ENCODE results near the gene B3GALT6.
"Not testable (repeated sequence)": the region's sequence is repeated elsewhere in the genome, so short reads cannot be mapped to it uniquely, and the experiment has no call there.

Gene B3GALT6

DNA sequence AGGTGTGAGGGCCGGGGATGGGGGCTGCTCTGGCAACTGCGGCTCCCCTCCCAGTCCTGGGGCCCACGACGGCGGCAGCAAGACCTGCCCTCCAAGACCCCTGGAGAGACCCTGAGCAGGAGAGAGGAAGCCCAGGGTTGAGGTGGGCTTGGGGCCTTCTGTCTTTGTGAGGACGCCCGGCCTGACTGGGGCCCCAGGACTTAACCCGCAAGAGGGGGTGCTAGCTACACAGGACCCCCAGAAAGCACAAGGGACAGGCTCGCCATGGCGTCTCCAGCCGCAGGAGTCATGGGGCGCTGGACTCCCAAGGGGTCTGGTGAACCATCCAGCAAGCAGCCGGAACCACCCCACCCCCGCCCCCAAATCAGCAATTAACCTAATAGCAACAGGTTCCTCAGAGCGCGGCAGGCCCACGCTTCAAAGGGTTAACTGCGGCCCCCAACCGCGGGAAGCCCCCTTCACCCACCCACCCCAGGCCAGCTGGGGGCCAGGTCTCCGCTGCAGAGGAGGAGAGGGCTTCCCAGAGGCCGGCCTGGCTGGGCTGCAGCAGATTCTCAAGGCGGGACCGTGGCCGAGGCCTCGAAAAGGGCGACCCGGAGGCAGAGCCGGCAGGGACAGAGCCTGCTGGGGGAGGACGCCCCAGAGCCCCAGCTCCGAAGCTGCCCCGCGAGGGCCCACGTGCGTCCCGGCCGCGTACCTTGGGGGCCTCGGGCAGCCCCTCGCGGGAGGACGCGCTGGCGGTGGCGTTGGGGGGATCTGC lies 14.0 kb downstream of the B3GALT6 start:
- no peaks in the 10 kb centered on the region for H3K27me3 ChIP-seq (ENCODE audit: control insufficient read depth, insufficient read depth, low read length)
- H3K36me3 ChIP-seq (ENCODE audit: insufficient read depth, low read length) = peaks cover 1% of the 10 kb centered on the region
- H3K9me3 ChIP-seq (replicated peaks; ENCODE audit: low read length) = no peaks in the 10 kb centered on the region
- H3K9ac ChIP-seq (ENCODE audit: low read depth, low read length) = no peak overlapping the region
- no peak overlapping the region for H3K4me3 ChIP-seq (ENCODE audit: low read length)
- H3K4me2 ChIP-seq (ENCODE audit: low read length) = no peak overlapping the region
- H3K4me1 ChIP-seq (ENCODE audit: control insufficient read depth, insufficient read depth, low read length) = no peaks in the 10 kb centered on the region

DNA sequence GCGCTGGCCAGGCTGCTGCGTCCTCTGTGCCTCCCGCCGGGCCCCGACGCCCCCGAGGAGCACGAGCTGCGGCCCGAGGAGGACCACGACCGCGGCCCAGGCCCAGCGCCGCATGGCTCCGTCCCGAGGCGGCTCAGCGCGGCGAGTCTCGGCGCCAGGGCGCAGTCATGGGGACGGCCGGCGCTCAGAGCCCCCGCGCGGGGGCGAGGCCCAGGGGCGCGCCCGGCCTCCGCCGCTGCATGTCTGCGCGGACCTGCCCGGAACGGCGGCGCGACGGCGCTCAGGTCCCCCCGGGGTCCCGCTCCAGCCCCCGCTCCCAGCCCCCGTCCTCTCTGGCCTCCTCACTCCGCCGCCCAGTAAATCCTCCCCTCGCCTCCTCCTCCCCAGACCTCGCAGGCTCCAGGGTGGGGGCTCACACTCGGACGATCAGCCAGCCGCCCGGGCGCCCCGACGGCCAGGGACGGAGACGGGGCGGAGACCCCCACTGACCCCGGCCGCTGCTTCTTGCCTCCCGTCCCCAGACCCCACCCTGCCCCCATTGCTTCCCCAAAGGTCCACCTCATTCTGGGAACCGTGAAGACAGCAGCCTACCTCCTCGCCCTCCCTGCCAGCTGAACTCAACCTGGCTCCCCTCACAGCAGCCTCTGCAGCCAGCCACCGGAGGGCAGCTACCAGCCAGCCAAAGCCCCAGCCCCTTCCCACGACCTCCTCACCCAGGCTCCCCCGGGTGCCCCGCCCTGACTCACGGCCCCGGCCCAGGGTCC lies 14.7 kb downstream of the B3GALT6 start, which contains the start of gene C1QTNF12:
TSS of gene C1QTNF12 (minus strand) at position 146 of the 764 bp plus-strand sequence. CDS start at position 114, 32 bp downstream.
- Histone ChIP-seq H3K4me2 (ENCODE audit: low read length) (peak within 1 kb of the TSS; percentile 20), H3K4me3 (ENCODE audit: low read length) (no peak within 1 kb of the TSS), H3K27me3 (ENCODE audit: control insufficient read depth, insufficient read depth, low read length) (no peaks in the 10 kb centered on the region), H3K9me3 (replicated peaks; ENCODE audit: low read length) (no peaks in the 10 kb centered on the region), H3K9ac (ENCODE audit: low read depth, low read length) (no peak within 1 kb of the TSS), H3K4me1 (ENCODE audit: control insufficient read depth, insufficient read depth, low read length) (no peaks in the 10 kb centered on the region), H3K36me3 (ENCODE audit: insufficient read depth, low read length) (peaks cover 3% of the 10 kb centered on the region)

DNA sequence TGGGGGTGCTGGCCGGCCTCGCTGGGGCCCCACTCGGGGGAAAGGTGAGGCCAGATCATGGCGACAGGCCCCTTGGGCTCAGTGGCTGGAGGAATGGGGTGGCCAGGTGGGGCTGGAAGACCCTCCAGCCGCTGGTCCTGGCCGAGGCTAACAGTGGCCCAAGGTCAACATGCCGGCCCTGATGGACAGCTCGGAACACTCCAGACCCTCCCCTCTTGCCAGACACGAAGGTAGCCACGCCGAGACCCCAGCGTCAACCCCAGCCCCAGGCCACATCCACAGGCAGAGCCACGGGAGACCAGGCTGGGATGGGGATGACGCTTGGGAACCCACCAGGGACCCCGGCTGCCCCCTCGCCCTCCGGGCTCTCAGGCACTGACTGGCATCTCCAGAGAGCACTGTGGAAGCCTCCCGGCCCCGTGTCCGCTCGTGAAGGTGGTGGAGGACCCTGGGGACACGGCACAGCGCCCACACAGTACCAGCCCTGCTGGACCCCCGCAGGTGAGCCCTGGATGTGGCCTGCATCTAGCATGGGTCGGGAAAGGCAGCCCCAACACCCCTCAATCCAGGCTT lies 15.4 kb downstream of the B3GALT6 start:
- H3K27me3 ChIP-seq (ENCODE audit: control insufficient read depth, insufficient read depth, low read length) = no peaks in the 10 kb centered on the region
- H3K36me3 ChIP-seq (ENCODE audit: insufficient read depth, low read length) = peaks cover 4% of the 10 kb centered on the region
- no peak overlapping the region for H3K9ac ChIP-seq (ENCODE audit: low read depth, low read length)
- H3K4me2 ChIP-seq (ENCODE audit: low read length) = no peak overlapping the region
- H3K4me3 ChIP-seq (ENCODE audit: low read length) = no peak overlapping the region
- H3K4me1 ChIP-seq (ENCODE audit: control insufficient read depth, insufficient read depth, low read length) = no peaks in the 10 kb centered on the region
- no peaks in the 10 kb centered on the region for H3K9me3 ChIP-seq (replicated peaks; ENCODE audit: low read length)

DNA sequence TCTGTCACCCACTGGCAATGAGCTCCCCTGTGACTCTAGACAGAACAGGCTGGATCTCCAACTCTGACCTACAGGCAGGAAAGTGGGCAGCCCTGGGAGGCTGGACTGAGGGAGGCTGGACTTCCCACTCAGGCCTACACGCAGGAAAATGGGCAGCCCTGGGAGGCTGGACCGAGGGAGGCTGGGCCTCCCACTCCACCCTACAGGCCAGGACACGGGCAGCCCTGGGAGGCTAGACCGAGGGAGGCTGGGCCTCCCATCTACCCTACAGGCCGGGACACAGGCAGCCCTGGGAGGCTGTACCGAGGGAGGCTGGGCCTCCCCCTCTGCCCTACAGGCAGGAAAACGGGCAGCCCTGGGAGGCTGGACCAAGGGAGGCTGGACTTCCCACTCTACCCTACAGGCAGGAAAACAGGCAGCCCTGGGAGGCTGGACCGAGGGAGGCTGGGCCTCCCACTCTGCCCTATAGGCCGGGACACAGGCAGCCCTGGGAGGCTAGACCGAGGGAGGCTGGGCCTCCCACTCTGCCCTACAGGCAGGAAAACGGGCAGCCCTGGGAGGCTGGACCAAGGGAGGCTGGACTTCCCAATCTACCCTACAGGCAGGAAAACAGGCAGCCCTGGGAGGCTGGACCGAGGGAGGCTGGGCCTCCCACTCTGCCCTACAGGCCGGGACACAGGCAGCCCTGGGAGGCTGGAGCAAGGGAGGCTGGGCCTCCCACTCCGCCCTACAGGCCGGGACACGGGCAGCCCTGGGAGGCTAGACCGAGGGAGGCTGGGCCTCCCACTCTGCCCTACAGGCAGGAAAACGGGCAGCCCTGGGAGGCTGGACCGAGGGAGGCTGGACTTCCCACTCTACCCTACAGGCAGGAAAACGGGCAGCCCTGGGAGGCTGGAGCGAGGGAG lies 16.2 kb downstream of the B3GALT6 start:
- not testable (repeated sequence) for H3K9ac ChIP-seq (ENCODE audit: low read depth, low read length); H3K4me2 ChIP-seq (ENCODE audit: low read length); H3K4me1 ChIP-seq (ENCODE audit: control insufficient read depth, insufficient read depth, low read length); H3K9me3 ChIP-seq (replicated peaks; ENCODE audit: low read length); H3K4me3 ChIP-seq (ENCODE audit: low read length); H3K36me3 ChIP-seq (ENCODE audit: insufficient read depth, low read length); H3K27me3 ChIP-seq (ENCODE audit: control insufficient read depth, insufficient read depth, low read length)

DNA sequence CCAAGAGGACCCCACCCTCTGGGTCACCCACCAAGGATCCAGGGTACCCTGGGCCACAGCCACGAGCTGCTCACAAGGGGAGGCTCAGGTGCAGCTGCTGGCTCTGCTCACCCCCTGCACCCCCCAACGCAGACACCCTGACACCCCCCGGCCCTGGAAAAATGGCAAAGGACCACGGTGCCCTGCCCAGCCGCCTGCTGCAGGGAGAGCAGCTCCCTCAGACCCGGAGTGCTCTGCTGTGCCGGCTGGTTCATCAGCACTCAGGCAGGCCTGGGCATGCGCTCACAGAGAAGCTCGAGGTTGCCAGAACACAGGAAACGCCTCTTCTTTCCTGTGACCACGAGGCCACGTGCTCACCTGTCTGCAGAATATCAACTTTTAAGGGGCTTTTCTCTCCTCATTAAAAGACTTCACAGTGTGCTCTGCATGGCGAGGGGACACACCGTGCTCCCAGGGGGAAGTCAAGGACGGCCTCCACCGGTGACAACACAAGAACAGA lies 18.8 kb downstream of the B3GALT6 start:
- peaks cover 29% of the 10 kb centered on the region for H3K36me3 ChIP-seq (ENCODE audit: insufficient read depth, low read length)
- no peak overlapping the region for H3K9ac ChIP-seq (ENCODE audit: low read depth, low read length)
- no peak overlapping the region for H3K4me2 ChIP-seq (ENCODE audit: low read length)

DNA sequence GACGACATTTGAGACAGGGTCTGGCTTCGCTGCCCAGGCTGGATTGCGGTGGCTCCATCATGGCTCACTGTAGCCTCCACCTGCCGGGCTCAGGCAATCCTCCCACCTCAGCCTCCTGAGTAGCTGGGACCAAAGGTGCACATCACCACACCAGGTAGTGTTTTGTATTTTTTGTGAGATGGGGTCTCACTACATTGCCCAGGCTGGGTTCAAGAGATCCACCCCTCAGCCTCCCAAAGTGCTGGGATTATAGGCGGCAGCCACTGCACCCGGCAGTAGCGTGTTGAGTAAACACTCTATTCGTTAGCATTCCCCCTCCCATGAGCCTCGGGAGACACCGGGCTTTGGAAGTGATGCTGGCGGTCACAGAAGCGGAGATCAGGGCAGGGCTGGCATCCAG lies 21.3 kb downstream of the B3GALT6 start:
- Histone ChIP-seq H3K36me3 (ENCODE audit: insufficient read depth, low read length) (peaks cover 39% of the 10 kb centered on the region), H3K4me3 (ENCODE audit: low read length) (no peak overlapping the region), H3K9me3 (replicated peaks; ENCODE audit: low read length) (no peaks in the 10 kb centered on the region), H3K27me3 (ENCODE audit: control insufficient read depth, insufficient read depth, low read length) (no peaks in the 10 kb centered on the region), H3K9ac (ENCODE audit: low read depth, low read length) (no peak overlapping the region), H3K4me2 (ENCODE audit: low read length) (no peak overlapping the region), H3K4me1 (ENCODE audit: control insufficient read depth, insufficient read depth, low read length) (peaks cover under 1% of the 10 kb centered on the region)

More for the DNA sequence above, 18.8 kb downstream of the B3GALT6 start:
- no peaks in the 10 kb centered on the region for H3K27me3 ChIP-seq (ENCODE audit: control insufficient read depth, insufficient read depth, low read length)
- H3K4me3 ChIP-seq (ENCODE audit: low read length) = no peak overlapping the region
- no peaks in the 10 kb centered on the region for H3K9me3 ChIP-seq (replicated peaks; ENCODE audit: low read length)
- no peaks in the 10 kb centered on the region for H3K4me1 ChIP-seq (ENCODE audit: control insufficient read depth, insufficient read depth, low read length)

DNA sequence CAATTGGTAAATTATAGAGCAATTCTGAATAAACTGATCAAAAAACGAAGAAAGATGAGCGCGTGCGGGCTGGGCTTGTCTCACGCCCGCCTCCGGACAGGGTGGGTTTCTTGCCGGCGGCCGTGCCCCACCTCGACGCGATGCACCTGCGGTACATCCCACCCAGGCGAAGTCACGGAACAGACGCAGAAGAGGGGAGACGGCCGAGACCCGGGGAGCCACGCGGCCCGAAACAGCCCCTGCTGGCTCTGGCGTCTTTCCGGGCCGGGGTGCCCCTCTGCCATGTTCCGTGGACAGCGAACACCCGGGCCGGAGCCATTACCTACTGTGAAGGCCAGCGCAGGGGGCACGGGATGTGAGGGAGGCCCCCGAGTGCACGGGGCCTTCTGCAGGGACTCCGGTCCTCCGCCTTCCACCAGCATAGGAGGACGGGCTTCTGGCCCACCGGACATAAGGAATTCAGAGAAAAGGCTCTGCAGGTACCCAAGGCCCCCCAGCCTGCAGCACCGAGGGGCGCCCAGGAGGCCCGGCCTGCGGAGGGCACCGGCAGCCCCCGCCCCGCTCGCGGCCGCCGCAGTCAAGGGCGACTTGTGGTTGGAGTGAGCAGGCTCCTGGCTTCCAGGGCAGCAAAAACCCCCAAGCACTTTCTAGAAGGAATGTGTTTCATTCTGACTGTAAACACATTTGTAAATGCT lies 22.1 kb downstream of the B3GALT6 start:
- Histone ChIP-seq H3K4me3 (ENCODE audit: low read length) (no peak overlapping the region), H3K9ac (ENCODE audit: low read depth, low read length) (no peak overlapping the region), H3K4me2 (ENCODE audit: low read length) (no peak overlapping the region), H3K9me3 (replicated peaks; ENCODE audit: low read length) (no peaks in the 10 kb centered on the region), H3K36me3 (ENCODE audit: insufficient read depth, low read length) (peaks cover 44% of the 10 kb centered on the region), H3K27me3 (ENCODE audit: control insufficient read depth, insufficient read depth, low read length) (no peaks in the 10 kb centered on the region), H3K4me1 (ENCODE audit: control insufficient read depth, insufficient read depth, low read length) (peaks cover 4% of the 10 kb centered on the region)

DNA sequence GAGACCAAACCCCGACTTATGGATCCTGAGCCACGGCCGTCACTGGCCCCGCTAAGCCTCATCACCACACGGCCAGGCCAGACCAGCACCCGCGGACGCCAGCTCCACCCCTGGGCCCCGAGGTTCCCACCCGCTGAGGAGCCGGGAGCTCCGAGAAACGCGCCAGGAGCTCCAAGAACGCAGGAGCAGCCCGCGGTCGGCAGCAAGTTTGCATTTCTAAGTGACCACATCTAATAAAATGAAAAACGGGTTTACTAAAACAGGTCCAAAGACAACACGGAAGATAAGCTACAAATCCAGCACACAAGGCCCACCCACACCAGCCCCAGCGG lies 22.6 kb downstream of the B3GALT6 start:
- Histone ChIP-seq H3K36me3 (ENCODE audit: insufficient read depth, low read length) (peaks cover 48% of the 10 kb centered on the region), H3K9ac (ENCODE audit: low read depth, low read length) (no peak overlapping the region), H3K9me3 (replicated peaks; ENCODE audit: low read length) (no peaks in the 10 kb centered on the region), H3K27me3 (ENCODE audit: control insufficient read depth, insufficient read depth, low read length) (no peaks in the 10 kb centered on the region), H3K4me3 (ENCODE audit: low read length) (no peak overlapping the region), H3K4me2 (ENCODE audit: low read length) (no peak overlapping the region), H3K4me1 (ENCODE audit: control insufficient read depth, insufficient read depth, low read length) (peaks cover 4% of the 10 kb centered on the region)

DNA sequence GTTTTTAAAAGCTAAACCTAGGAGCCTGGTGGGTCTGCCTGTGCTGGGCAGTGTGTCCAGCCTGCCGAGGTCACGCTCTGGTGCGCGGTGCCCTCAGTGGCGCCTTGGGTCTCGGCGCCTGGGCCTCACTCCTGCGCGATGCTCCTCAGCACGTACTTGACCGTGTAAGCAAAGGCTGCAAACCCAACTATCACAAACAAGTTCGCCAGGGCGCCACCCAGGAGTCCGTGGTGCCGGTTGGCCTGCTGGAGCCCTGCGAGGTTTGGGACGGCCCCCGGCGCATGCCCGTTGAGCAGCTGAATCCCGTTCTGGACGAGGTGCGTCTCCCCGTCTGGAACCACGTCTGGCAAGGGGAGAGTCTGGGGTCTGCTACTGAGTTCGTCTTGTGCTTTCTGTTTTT lies 23.0 kb downstream of the B3GALT6 start:
- Histone ChIP-seq H3K9me3 (replicated peaks; ENCODE audit: low read length) (no peaks in the 10 kb centered on the region), H3K9ac (ENCODE audit: low read depth, low read length) (no peak overlapping the region), H3K4me1 (ENCODE audit: control insufficient read depth, insufficient read depth, low read length) (peaks cover 4% of the 10 kb centered on the region), H3K36me3 (ENCODE audit: insufficient read depth, low read length) (peaks cover 52% of the 10 kb centered on the region), H3K4me3 (ENCODE audit: low read length) (no peak overlapping the region), H3K4me2 (ENCODE audit: low read length) (no peak overlapping the region), H3K27me3 (ENCODE audit: control insufficient read depth, insufficient read depth, low read length) (no peaks in the 10 kb centered on the region)

DNA sequence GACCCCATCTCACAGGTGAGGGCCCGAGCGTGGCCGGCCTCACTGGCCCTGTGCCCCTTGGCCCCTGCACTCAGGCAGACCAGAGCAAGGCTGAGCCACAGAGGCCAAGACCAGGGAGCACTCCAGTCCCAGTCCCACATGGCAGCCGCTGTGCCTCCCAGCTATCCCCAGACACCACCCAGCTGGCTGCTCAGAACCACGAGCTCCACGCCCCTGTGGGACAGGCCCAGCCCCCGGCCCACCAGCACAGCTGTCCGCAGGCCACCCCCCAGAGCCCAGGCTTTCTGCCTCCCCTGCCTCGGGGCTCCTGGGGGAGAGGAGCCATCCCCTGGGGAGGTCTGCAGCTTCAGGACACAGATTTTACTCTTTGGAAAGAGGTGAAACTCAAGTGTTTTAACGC lies 23.6 kb downstream of the B3GALT6 start:
- H3K9me3 ChIP-seq (replicated peaks; ENCODE audit: low read length) = no peaks in the 10 kb centered on the region
- H3K9ac ChIP-seq (ENCODE audit: low read depth, low read length) = no peak overlapping the region
- H3K4me2 ChIP-seq (ENCODE audit: low read length) = no peak overlapping the region
- H3K36me3 ChIP-seq (ENCODE audit: insufficient read depth, low read length) = peaks cover 57% of the 10 kb centered on the region
- peaks cover 4% of the 10 kb centered on the region for H3K4me1 ChIP-seq (ENCODE audit: control insufficient read depth, insufficient read depth, low read length)
- H3K4me3 ChIP-seq (ENCODE audit: low read length) = no peak overlapping the region
- no peaks in the 10 kb centered on the region for H3K27me3 ChIP-seq (ENCODE audit: control insufficient read depth, insufficient read depth, low read length)
